GM19239 (cell line): ENCODE measurements around the gene AUP1.
"Not testable (repeated sequence)": the region's sequence is repeated elsewhere in the genome, so short reads cannot be mapped to it uniquely, and the experiment has no call there.

Source experiments
- DNase-seq: peaks from one replicate; pipeline ENCODE4 v3.0.0; 2011; ENCODE audit warnings: low spot score; ENCODE audit not compliant: insufficient read length
- FAIRE-seq: peaks from 2 replicates; lab custom pipeline; 2011; peaks lifted over from hg19 to GRCh38; lab: Jason Lieb, UNC

AUP1 gene, protein sequence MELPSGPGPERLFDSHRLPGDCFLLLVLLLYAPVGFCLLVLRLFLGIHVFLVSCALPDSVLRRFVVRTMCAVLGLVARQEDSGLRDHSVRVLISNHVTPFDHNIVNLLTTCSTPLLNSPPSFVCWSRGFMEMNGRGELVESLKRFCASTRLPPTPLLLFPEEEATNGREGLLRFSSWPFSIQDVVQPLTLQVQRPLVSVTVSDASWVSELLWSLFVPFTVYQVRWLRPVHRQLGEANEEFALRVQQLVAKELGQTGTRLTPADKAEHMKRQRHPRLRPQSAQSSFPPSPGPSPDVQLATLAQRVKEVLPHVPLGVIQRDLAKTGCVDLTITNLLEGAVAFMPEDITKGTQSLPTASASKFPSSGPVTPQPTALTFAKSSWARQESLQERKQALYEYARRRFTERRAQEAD

GRCh38 chr2:74529357-74530238 lies at the start of gene AUP1, which contains the start of gene HTRA2:
Gene AUP1, minus strand, starts transcription at chr2:74529706. Its CDS starts 77 bp downstream, at chr2:74529629.
Gene HTRA2, plus strand, starts transcription at chr2:74529933. Its CDS starts 74 bp downstream, at chr2:74530007.
- FAIRE-seq, result peak; percentile 91
- peak; percentile 97 for DNase-seq

DNA sequence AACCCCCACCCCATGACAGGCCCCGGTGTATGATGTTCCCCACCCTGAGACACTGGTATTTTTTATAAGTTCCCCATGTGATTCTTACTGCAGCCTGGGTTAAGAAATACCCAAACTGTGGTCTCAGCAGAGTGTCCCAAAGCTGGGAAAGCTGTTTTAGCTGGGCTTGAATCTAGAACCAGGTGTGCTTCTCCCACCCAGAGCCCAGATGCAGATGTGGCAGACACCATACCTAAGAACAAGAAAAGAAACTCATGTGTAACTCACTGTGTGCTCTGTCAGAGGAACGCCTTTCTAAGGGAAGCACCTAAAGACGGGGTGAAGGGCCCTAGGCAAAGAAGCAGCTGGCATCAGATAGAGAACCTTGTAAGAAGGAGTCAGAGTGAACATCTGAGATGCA lies 48.9 kb upstream of the AUP1 start:
- FAIRE-seq, result peak; percentile 75
- DNase-seq, result no peak

- no peak for DNase-seq
- FAIRE-seq, result peak; percentile 83
Observed at GRCh38 chr2:74577448-74577847, 47.9 kb upstream of the AUP1 start.

- FAIRE-seq (no peak), DNase-seq (no peak)
Observed at GRCh38 chr2:74576863-74577229, 47.3 kb upstream of the AUP1 start.

DNA sequence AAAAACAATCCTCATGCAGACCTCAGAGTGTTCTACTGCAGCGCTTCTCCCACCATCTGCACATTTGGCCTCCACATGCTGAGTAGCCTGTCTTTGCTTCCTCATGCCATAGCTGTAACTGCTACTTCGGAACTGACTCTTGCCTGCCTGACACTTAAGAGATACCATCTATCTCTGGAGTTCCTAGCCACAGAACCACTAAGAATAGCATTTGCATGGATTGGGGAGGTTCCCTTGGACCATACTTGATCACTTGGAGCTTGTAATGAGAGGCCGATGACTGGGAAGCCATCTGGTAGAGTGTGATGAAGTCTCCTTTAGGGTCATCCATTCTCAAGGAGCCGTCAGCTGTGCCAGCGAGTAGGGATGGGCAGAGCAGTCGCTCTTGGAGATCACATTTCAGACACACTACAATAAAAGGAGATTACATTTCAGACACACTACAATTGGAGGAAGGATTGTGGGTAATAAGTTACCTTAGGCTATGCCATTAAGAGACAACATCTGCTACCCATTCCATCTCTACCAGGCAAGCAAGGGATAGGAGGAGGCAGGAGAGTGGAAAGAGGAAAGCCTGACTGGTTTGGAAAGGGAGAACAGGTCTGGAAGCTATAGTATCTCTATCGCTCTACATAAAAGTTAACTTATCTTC lies 46.8 kb upstream of the AUP1 start:
- DNase-seq (no peak), FAIRE-seq (no peak)

DNA sequence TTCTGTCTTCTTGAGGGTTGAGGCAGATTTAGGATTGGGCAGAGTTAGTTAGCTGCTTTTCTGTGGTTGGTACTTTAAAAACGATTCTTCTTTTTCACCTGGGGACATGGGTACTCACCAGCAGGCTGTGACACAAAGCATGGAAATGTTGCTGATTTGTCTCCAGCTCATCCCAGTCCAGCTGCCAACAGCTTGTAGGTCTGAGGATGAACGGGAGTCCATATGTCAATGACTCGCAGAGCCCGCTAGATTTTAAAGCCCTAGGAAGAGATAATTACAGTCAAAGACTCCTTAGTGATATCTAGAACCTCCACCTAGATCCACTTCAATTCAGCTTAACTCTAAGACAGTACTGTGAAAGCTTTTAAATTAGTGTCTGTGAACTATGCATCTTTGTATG lies 45.8 kb upstream of the AUP1 start:
- DNase-seq (no peak), FAIRE-seq (no peak)

DNA sequence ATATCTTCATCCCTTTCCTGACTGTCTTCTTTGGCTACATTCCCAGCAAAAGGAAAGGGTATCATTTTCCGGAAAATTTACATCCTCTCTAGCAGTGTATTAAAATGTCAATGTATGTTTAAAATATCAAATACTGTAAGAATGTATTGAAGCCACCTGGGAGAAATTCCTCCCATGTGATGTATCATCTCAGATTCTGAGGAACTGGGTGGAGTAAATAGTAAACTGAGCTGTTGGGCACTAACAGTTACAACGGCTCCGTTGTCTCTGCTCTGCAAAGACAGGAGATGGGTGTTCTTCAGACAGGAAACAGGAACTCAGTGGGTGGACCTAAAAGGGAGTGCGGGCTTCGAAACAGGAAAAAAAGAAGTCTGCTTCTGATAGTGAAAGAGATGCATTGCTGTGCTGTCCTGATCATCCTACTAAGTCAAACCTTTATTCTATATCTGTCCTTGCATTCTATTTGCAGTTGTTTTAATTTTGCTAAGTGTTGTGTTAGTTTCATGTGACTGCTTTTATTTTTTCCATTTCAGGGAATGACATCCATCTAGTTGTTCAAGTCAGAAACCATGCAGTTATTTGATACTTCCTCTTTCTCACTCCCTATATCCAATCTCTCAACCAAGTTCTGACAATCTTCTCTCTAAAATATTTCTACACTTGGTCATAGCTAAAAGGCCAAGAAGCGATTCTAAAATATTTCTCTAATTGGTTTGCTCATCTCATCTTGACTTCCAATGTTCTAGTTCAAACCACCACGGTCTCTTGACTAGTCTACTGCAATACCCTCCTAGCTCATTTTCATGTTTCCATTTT lies 44.4 kb upstream of the AUP1 start:
- FAIRE-seq (peak; percentile 90), DNase-seq (no peak)

GRCh38 chr2:74572178-74572925 lies 42.8 kb upstream of the AUP1 start:
- DNase-seq (no peak), FAIRE-seq (peak; percentile 4)

DNA sequence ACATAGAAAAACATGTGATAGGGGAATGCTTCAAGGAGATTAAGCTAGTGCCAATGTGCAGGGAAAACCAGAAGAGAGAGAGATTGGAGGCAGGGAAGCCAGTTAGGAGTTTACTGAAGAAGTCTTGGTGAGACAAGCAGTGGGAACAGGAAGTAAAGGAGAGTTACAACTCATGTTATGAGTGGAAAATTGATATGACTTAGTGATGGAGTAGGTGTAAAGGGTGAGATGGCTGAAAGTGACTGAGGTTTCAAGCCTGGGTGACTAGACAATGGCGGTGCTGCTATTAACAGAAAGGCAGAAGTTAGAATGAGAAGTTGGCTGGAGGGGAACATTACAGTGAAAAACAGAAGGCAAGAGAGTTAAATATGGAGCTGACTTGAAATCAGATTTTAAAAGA lies 41.6 kb upstream of the AUP1 start:
- DNase-seq (no peak), FAIRE-seq (peak; percentile 95)

DNA sequence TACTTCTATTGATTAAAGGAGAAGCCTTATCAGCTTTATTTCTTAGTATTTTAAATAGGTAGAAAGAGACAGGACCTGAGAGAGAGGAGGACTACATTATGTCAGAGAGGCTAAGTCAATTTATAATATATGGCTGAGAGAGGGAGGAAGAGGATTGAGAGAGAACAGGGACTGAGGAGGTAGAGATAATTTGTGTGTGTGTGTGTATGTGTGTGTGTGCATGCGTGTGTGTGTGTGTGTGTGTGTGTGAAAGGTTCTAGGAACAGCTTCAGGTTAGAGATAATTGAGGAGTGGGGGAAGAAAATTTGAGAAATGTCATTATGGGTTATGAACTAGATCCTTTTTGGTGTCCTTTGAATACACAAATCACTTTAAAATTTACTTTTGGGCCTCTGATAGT lies 40.2 kb upstream of the AUP1 start:
- DNase-seq (no peak), FAIRE-seq (peak; percentile 37)

GRCh38 chr2:74567881-74568280 lies 38.4 kb upstream of the AUP1 start:
- FAIRE-seq, result no peak
- no peak for DNase-seq

DNA sequence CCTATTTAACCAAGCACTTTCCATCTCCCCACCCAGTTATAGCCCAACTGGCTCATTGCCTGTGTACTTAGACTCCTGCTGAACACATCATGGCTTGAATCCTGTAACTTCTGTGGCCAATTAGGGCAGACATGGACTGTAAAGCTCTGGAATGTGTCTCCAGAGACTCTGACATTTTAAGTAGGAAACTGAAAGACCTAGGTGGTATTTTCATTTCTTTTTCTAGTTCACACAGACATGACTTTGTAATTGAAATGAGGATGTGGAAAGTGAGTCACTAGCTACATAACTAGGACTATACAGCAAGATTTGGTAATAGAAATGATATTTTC lies 37.2 kb upstream of the AUP1 start:
- no peak for DNase-seq

GRCh38 chr2:74566076-74566753 lies 36.7 kb upstream of the AUP1 start:
- peak; percentile 73 for FAIRE-seq

More for the DNA sequence above, 37.2 kb upstream of the AUP1 start:
- no peak for FAIRE-seq

DNA sequence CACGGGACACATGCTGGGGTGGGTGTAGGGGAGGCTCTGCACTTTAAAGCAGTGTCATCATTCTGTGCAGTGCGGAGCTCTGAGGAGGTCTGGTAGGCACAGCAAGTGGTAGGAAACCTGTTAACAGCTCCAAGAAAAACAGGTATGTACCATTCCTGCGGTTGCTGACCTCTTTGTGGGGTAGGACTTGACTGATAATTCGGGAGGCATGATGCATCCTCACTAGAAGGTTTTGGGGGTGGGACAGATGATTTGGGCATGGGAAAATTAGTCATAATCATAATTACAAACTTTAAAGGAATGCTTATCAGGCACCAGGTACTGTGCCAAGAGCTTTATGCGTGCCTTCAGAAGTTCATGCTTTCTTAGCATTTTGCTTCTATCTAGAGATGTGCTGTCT lies 34.7 kb upstream of the AUP1 start:
- DNase-seq (no peak), FAIRE-seq (no peak)

More at GRCh38 chr2:74566076-74566753, 36.7 kb upstream of the AUP1 start:
- DNase-seq, result no peak

GRCh38 chr2:74562126-74562775 lies 32.7 kb upstream of the AUP1 start:
- FAIRE-seq (no peak), DNase-seq (no peak)

DNA sequence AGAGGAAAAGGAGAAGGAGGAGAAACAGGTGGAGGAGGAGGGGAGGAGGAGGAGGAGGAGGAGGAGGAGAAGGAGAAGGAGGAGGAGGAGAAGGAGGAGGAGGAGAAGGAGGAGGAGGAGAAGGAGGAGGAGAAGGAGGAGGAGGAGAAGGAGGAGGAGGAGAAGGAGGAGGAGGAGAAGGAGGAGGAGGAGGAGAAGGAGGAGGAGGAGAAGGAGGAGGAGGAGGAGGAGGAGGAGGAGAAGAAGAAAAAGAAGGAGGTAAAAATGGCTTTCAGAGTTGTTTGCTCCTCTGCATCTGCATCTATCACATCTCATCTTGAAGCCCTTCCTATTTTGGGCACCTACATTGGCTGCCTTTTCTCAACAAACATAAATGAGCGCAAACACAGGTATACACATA lies 31.5 kb upstream of the AUP1 start:
- FAIRE-seq, DNase-seq: not testable (repeated sequence)

GRCh38 chr2:74560591-74560990 lies 31.1 kb upstream of the AUP1 start:
- no peak for FAIRE-seq
- no peak for DNase-seq

GRCh38 chr2:74559912-74560311 lies 30.4 kb upstream of the AUP1 start:
- FAIRE-seq (no peak), DNase-seq (no peak)
